DOHH2 (cell line): ENCODE results near the gene RPL7L1.

Source experiments
- H3F3A ChIP-seq: fragments of 200-600 bp; sonication (generic), shearing (Covaris generic); 2 replicates; pipeline ENCODE4 v1.6.0; 2016; ENCODE audit warnings: antibody characterized with exemption, mild to moderate bottlenecking; ENCODE audit not compliant: control insufficient read depth, insufficient read depth
- H3K27ac ChIP-seq: fragments of 200-600 bp; sonication (generic); 2 replicates; pipeline ENCODE4 v1.5.1; 2014; ENCODE audit warnings: low read depth, mild to moderate bottlenecking, low read length, moderate library complexity
- H3K27me3 ChIP-seq: fragments of 200-600 bp; sonication (generic); 2 replicates; pipeline ENCODE4 v1.6.1; 2014; ENCODE audit warnings: mild to moderate bottlenecking, low read length, mixed read lengths; ENCODE audit not compliant: control insufficient read depth
- H3K36me3 ChIP-seq: fragments of 200-600 bp; sonication (generic); 2 replicates; pipeline ENCODE4 v1.6.1; 2014; ENCODE audit warnings: mild to moderate bottlenecking, low read length, moderate library complexity, mixed read lengths; ENCODE audit not compliant: control insufficient read depth
- H3K4me1 ChIP-seq: fragments of 200-600 bp; sonication (generic); 2 replicates; pipeline ENCODE4 v1.6.1; 2014; ENCODE audit warnings: mild to moderate bottlenecking, low read length, mixed read lengths; ENCODE audit not compliant: control insufficient read depth
- H3K4me2 ChIP-seq: fragments of 200-600 bp; sonication (generic); 2 replicates; pipeline ENCODE4 v1.6.0; 2014; ENCODE audit warnings: mild to moderate bottlenecking, low read length, moderate library complexity
- H3K4me3 ChIP-seq: fragments of 200-600 bp; sonication (generic); 2 replicates; pipeline ENCODE4 v1.5.1; 2014; ENCODE audit warnings: mild to moderate bottlenecking, low read length, mixed read lengths
- H3K79me2 ChIP-seq: fragments of 200-600 bp; sonication (generic); 2 replicates; pipeline ENCODE4 v1.6.1; 2014; ENCODE audit warnings: mild to moderate bottlenecking, low read length, mixed read lengths; ENCODE audit not compliant: control insufficient read depth
- H3K9me2 ChIP-seq: fragments of 200-600 bp; sonication (generic); replicated peaks from 2 replicates; pipeline ENCODE4 v1.6.1; 2014; ENCODE audit warnings: mild to moderate bottlenecking, low read length, mixed read lengths; ENCODE audit not compliant: control insufficient read depth
- H3K9me3 ChIP-seq: fragments of 200-600 bp; sonication (generic); 2 replicates; pipeline ENCODE4 v1.6.1; 2014; ENCODE audit warnings: antibody characterized with exemption, low read length, mixed read lengths; ENCODE audit not compliant: control insufficient read depth, insufficient read depth
- H4K20me1 ChIP-seq: fragments of 200-600 bp; sonication (generic); 2 replicates; pipeline ENCODE4 v1.6.0; 2014; ENCODE audit warnings: low read depth, mild to moderate bottlenecking, antibody characterized with exemption, low read length, moderate library complexity; ENCODE audit not compliant: control insufficient read depth, insufficient read depth
- CTCF ChIP-seq: fragments of 200-600 bp; sonication (generic); IDR thresholded peaks from one replicate; pipeline ENCODE4 v1.5.1; 2014; ENCODE audit warnings: antibody characterized with exemption, mild to moderate bottlenecking, low read depth, low read length; ENCODE audit not compliant: poor library complexity, severe bottlenecking
- EZH2phosphoT487 ChIP-seq: fragments of 200-600 bp; sonication (generic); IDR thresholded peaks from 2 replicates; pipeline ENCODE4 v1.6.1; 2017; ENCODE audit warnings: borderline replicate concordance, mild to moderate bottlenecking, antibody characterized with exemption, low read length, moderate library complexity, mixed read lengths

Gene RPL7L1

GRCh38 chr6:42907336-42907735 lies 27.9 kb downstream of the RPL7L1 start:
- H3K27ac ChIP-seq, result no peak overlapping the region
- TF ChIP-seq CTCF (no peak), EZH2phosphoT487 (no peak)
- H3F3A ChIP-seq, result no peaks in the 10 kb centered on the region
- no peaks in the 10 kb centered on the region for H3K36me3 ChIP-seq
- H3K79me2 ChIP-seq, result no peaks in the 10 kb centered on the region
- H3K4me1 ChIP-seq, result peaks cover 5% of the 10 kb centered on the region; the same call in 1 of the 2 replicates
- H3K9me3 ChIP-seq, result no peaks in the 10 kb centered on the region
- H4K20me1 ChIP-seq, result no peaks in the 10 kb centered on the region
- H3K9me2 ChIP-seq, result no peaks in the 10 kb centered on the region
- no peaks in the 10 kb centered on the region for H3K27me3 ChIP-seq
- no peak overlapping the region for H3K4me2 ChIP-seq
- H3K4me3 ChIP-seq, result no peak overlapping the region

- Histone ChIP-seq H3K9me3 (no peaks in the 10 kb centered on the region), H3K27ac (no peak overlapping the region), H3K4me3 (no peak overlapping the region), H3K9me2 (no peaks in the 10 kb centered on the region), H3K36me3 (no peaks in the 10 kb centered on the region), H3K27me3 (no peaks in the 10 kb centered on the region), H4K20me1 (no peaks in the 10 kb centered on the region), H3K4me2 (no peak overlapping the region), H3K79me2 (no peaks in the 10 kb centered on the region), H3F3A (peaks cover 3% of the 10 kb centered on the region; the same call in 1 of the 2 replicates), H3K4me1 (no peaks in the 10 kb centered on the region)
- no peak for TF ChIP-seq CTCF
- no peak for TF ChIP-seq EZH2phosphoT487
Observed at GRCh38 chr6:42909835-42910234, 30.4 kb downstream of the RPL7L1 start.

- H3K4me3 ChIP-seq, result no peak overlapping the region
- H3K9me3 ChIP-seq, result no peaks in the 10 kb centered on the region
- H3F3A ChIP-seq, result peaks cover 5% of the 10 kb centered on the region; the same call in 1 of the 2 replicates
- no peaks in the 10 kb centered on the region for H4K20me1 ChIP-seq
- TF ChIP-seq CTCF, result peak; percentile 10
- TF ChIP-seq EZH2phosphoT487, result no peak
- no peaks in the 10 kb centered on the region for H3K27me3 ChIP-seq
- H3K4me1 ChIP-seq, result peaks cover 12% of the 10 kb centered on the region
- H3K36me3 ChIP-seq, result no peaks in the 10 kb centered on the region
- no peak overlapping the region for H3K4me2 ChIP-seq
- H3K79me2 ChIP-seq, result no peaks in the 10 kb centered on the region
- no peaks in the 10 kb centered on the region for H3K9me2 ChIP-seq
- no peak overlapping the region for H3K27ac ChIP-seq
Observed at GRCh38 chr6:42911171-42912021, 32.0 kb downstream of the RPL7L1 start.
